Lower leg skin (tissue), 4 donors: ENCODE measurements around the gene GNAT1. TPM values are rescaled to one million over a fixed set of nuclear protein-coding genes. Genes with fewer than 3 reads are reported as not detected.

Experiments used
- DNase-seq, 2 donors: peaks; one replicate each; pipeline ENCODE4 v3.0.0-alpha.2; 2019; ENCODE audit warnings: low spot score in 2 of 2
- H3K4me3 ChIP-seq: fragments of 200-600 bp; sonication (generic); 2 replicates; pipeline ENCODE4 v1.5.1; 2017; ENCODE audit warnings: mild to moderate bottlenecking, low read depth; ENCODE audit not compliant: poor library complexity, severe bottlenecking
- POLR2A ChIP-seq, 2 donors: fragments of 450-650 bp; IDR thresholded peaks; one replicate each; pipeline ENCODE4 v1.6.1; 2016 to 2017; ENCODE audit warnings: antibody characterized with exemption in 2 of 2, mild to moderate bottlenecking in 1 of 2, moderate library complexity in 1 of 2
- WGBS, 2 donors: methylation state at CpG; one replicate each; pipeline ENCODE4 v1.1.5; 2018; 5-methylcytosine and 5-hydroxymethylcytosine counted together
- intact Hi-C: fragments of 100-400 bp; cut with DNase I; formaldehyde crosslinking; loops from one replicate; pipeline ENCODE4 v1.15.0; 2023; ENCODE audit warnings: low total_unique reads
- total RNA-seq, 4 donors: library from RNA; depleted of rRNA; stranded (reverse); fragments of >200 nt; gene quantifications; one replicate each; pipeline ENCODE4 v1.1.0, GENCODE V29; 2016
- TF ChIP-seq, protein P1 (sequence below), 3 donors: fragments of 450-650 bp; IDR thresholded peaks; one replicate each; pipeline ENCODE4 v1.5.1; 2016; ENCODE audit warnings: antibody characterized with exemption in 3 of 3, mild to moderate bottlenecking in 3 of 3, moderate library complexity in 2 of 3

GNAT1 gene
- total RNA-seq, 4 donors from 2014 or later = not detected

- DNase-seq = no peak
- intact Hi-C loops = no loop called here
- TF ChIP-seq, protein P1, sequence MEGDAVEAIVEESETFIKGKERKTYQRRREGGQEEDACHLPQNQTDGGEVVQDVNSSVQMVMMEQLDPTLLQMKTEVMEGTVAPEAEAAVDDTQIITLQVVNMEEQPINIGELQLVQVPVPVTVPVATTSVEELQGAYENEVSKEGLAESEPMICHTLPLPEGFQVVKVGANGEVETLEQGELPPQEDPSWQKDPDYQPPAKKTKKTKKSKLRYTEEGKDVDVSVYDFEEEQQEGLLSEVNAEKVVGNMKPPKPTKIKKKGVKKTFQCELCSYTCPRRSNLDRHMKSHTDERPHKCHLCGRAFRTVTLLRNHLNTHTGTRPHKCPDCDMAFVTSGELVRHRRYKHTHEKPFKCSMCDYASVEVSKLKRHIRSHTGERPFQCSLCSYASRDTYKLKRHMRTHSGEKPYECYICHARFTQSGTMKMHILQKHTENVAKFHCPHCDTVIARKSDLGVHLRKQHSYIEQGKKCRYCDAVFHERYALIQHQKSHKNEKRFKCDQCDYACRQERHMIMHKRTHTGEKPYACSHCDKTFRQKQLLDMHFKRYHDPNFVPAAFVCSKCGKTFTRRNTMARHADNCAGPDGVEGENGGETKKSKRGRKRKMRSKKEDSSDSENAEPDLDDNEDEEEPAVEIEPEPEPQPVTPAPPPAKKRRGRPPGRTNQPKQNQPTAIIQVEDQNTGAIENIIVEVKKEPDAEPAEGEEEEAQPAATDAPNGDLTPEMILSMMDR (IDR thresholded peaks at IDR 0.05) = no peak
- no peak overlapping the region for H3K4me3 ChIP-seq
- 95% methylated on average over 8 to 17 of the region's 17 CpGs for WGBS, 2 donors
Observed at GRCh38 chr3:50218448-50218847, 27.0 kb downstream of the GNAT1 start.

GRCh38 chr3:50219285-50219684, 27.9 kb downstream of the GNAT1 start:
- no peak overlapping the region for H3K4me3 ChIP-seq
- intact Hi-C loops = no loop called here
- no peak for DNase-seq
- TF ChIP-seq, protein P1 (IDR thresholded peaks at IDR 0.05) = no peak
- TF ChIP-seq POLR2A (IDR thresholded peaks at IDR 0.05) = no peak
- 89 to 93% methylated on average over 5 of the region's 5 CpGs for WGBS, 2 donors

GRCh38 chr3:50220109-50220508, 28.7 kb downstream of the GNAT1 start:
- no peak overlapping the region for H3K4me3 ChIP-seq
- DNase-seq = no peak
- no peak for TF ChIP-seq POLR2A (IDR thresholded peaks at IDR 0.05)
- TF ChIP-seq, protein P1 (IDR thresholded peaks at IDR 0.05) = no peak
- 79 to 80% methylated on average over 6 of the region's 6 CpGs for WGBS, 2 donors
- intact Hi-C loops = no loop called here

- 71 to 74% methylated on average over 2 to 4 of the region's 4 CpGs for WGBS, 2 donors
- no peak for DNase-seq
- H3K4me3 ChIP-seq = no peak overlapping the region
- TF ChIP-seq, protein P1 (IDR thresholded peaks at IDR 0.05) = no peak
- no peak for TF ChIP-seq POLR2A (IDR thresholded peaks at IDR 0.05)
- intact Hi-C loops = no loop called here
Observed at GRCh38 chr3:50221051-50221410, 29.6 kb downstream of the GNAT1 start.

DNA sequence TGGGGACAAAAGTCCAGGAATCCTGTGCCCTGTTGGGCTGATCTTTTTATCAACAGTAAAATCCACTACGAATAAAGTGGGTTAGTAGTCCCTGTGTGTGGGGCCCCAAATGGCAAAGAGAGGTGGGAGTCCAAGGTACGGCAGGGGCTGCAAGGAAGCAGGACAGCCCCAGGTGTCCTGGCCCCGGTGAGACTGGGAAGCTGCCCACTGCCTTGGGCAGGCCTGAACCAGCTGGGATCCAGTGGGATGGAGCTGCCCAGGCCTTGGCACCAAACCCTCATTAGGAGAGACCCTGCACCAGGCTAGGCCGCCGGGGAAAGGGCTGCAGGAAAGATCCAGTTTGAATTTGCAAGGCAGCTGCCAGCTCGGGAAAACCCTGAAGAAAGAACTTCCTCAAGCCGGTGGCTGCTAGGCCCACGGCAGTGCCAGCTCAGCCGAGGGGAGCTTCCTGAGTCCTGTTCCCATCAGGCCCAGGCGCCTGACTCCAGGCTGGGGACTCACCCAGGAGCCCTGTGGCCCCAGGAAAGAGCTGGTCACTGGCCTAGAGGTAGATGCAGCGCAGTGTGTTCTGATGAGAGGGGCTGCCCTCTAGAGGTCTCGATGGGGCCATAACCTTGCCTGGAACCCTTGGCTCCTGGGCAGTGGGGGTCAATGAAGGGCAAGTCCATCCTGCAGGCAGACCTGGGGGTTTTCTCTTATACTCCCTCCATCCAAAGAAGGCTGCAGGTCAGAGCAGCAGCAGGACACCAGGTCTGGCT, 30.2 kb downstream of the GNAT1 start:
- intact Hi-C loops = no loop called here
- TF ChIP-seq, protein P1 (IDR thresholded peaks at IDR 0.05) = no peak
- TF ChIP-seq POLR2A (IDR thresholded peaks at IDR 0.05) = no peak
- no peak overlapping the region for H3K4me3 ChIP-seq
- 62 to 66% methylated on average over 11 to 12 of the region's 12 CpGs for WGBS, 2 donors
- no peak for DNase-seq

- no peak for TF ChIP-seq POLR2A (IDR thresholded peaks at IDR 0.05)
- TF ChIP-seq, protein P1 (IDR thresholded peaks at IDR 0.05) = no peak
- intact Hi-C loops = no loop called here
- H3K4me3 ChIP-seq = no peak overlapping the region
- no peak for DNase-seq
- 80 to 83% methylated on average over 1 of the region's 1 CpG for WGBS, 2 donors
Observed at GRCh38 chr3:50222169-50222528, 30.7 kb downstream of the GNAT1 start.
